Measurements from ENCODE around the gene ABHD14A. TPM values are rescaled to one million over a fixed set of nuclear protein-coding genes. Genes with fewer than 3 reads are reported as not detected.

ABHD14A gene
- total and polyA plus RNA-seq, 2 of the 13 experiments (the other 11 are each of a cell fraction or from before 2014, with no cell fraction given): 29.5 to 46.9 TPM

- no peak for FAIRE-seq
- ChIA-PET CTCF (ENCODE audit: low intra/inter-chr PET ratio, low total read pairs) (interaction anchor here (1.6 to 2.1 kb wide), 2 partner anchors 34 to 42 kb away, joined by 19 to 34 read pairs; partner anchors contain the start of genes ABHD14A, ABHD14B and ACY1), POLR2A (interaction anchor here (0.7 to 4.5 kb wide), 12 partner anchors 9 to 297 kb away, joined by 3 to 173 read pairs (median 14); partner anchors contain the start of genes ABHD14A, ABHD14B, ACY1 and DUSP7)
- Histone ChIP-seq H3K27ac (ENCODE audit: extremely low read length, insufficient read depth, low read length) (peak overlapping the region; percentile 41), H3K9ac (ENCODE audit: insufficient read depth, low read depth, low read length) (peak overlapping the region; percentile 82), H3K4me3 (replicated peaks in 1 of 3; ENCODE audit: insufficient read depth in 1 of 3, low read depth in 2 of 3, low read length in 3 of 3) (peak overlapping the region; percentile 75 to 84 (median 80)), H3K4me2 (ENCODE audit: low read depth, low read length) (peak overlapping the region; percentile 95), H3K79me2 (ENCODE audit: insufficient read depth, low read length) (peaks cover 28% of the 10 kb centered on the region), H3K9me3 (ENCODE audit: low read length) (no peaks in the 10 kb centered on the region), H2AFZ (ENCODE audit: low read length) (no peak overlapping the region), H3K4me1 (ENCODE audit: insufficient read depth, low read length) (peaks cover 33% of the 10 kb centered on the region), H3K36me3 (replicated peaks in 1 of 2; ENCODE audit: control insufficient read depth in 1 of 2, insufficient read depth in 2 of 2, low read length in 2 of 2) (peaks cover 11 to 30% of the 10 kb centered on the region in 2 experiments; a peak in 3 of 5 replicates), H3K27me3 (ENCODE audit: control insufficient read depth in 1 of 2, insufficient read depth in 2 of 2, low read length in 2 of 2) (no peaks in the 10 kb centered on the region; a peak in 1 of 5 replicates), H4K20me1 (ENCODE audit: insufficient read depth, low read length) (no peaks in the 10 kb centered on the region; the same call in 1 of the 2 replicates)
- in situ Hi-C loops (cut with HindIII; ENCODE audit: extremely low pct_ligation_motif_present, low pct_unique_long_range_greater_than_20kb): no loop called here
- DNase-seq (ENCODE audit: low spot score): no peak
- TSS peak; percentile 59 for BruUV-seq (replicated peaks)
- ATAC-seq: no peak
- WGBS (ENCODE audit: low lambda C conversion rate): 18% methylated on average over 10 of the region's 13 CpGs
- intact Hi-C loops (cut with micrococcal nuclease; ENCODE audit: unreplicated experiment): no loop called here
- TF ChIP-seq HNF4G (IDR thresholded peaks at IDR 0.05; ENCODE audit: borderline replicate concordance, low read depth, low read length) (no peak), HNF4G (CRISPR knock-in tag; IDR thresholded peaks at IDR 0.05; ENCODE audit: borderline replicate concordance, low read depth) (no peak), CEBPG (CRISPR knock-in tag; IDR thresholded peaks at IDR 0.05) (no peak)
These were observed 34.0 kb upstream of the ABHD14A start for GRCh38 chr3:51940648-51941462.

GRCh38 chr3:51941463-51941797 is 33.4 kb upstream of the ABHD14A start:
- intact Hi-C loops (cut with micrococcal nuclease; ENCODE audit: unreplicated experiment): no loop called here
- no TSS peak for BruUV-seq (replicated peaks)
- Histone ChIP-seq H3K4me1 (ENCODE audit: insufficient read depth, low read length) (peaks cover 33% of the 10 kb centered on the region), H2AFZ (ENCODE audit: low read length) (no peak overlapping the region), H3K27me3 (ENCODE audit: control insufficient read depth in 1 of 2, insufficient read depth in 2 of 2, low read length in 2 of 2) (no peaks in the 10 kb centered on the region; a peak in 1 of 5 replicates), H3K36me3 (replicated peaks in 1 of 2; ENCODE audit: control insufficient read depth in 1 of 2, insufficient read depth in 2 of 2, low read length in 2 of 2) (peaks cover 8 to 24% of the 10 kb centered on the region in 2 experiments; a peak in 3 of 5 replicates), H3K79me2 (ENCODE audit: insufficient read depth, low read length) (peaks cover 28% of the 10 kb centered on the region), H3K9ac (ENCODE audit: insufficient read depth, low read depth, low read length) (peak overlapping the region; percentile 82), H3K9me3 (ENCODE audit: low read length) (no peaks in the 10 kb centered on the region), H3K27ac (ENCODE audit: extremely low read length, insufficient read depth, low read length) (peak overlapping the region; percentile 41), H4K20me1 (ENCODE audit: insufficient read depth, low read length) (no peaks in the 10 kb centered on the region; the same call in 1 of the 2 replicates), H3K4me2 (ENCODE audit: low read depth, low read length) (peak overlapping the region; percentile 95), H3K4me3 (replicated peaks in 1 of 3; ENCODE audit: insufficient read depth in 1 of 3, low read depth in 2 of 3, low read length in 3 of 3) (peak overlapping the region; percentile 75 to 84 (median 80))
- TF ChIP-seq ZNF652 (CRISPR knock-in tag; IDR thresholded peaks at IDR 0.05; ENCODE audit: borderline replicate concordance, low read depth): no peak
- peak; percentile 11; the same call in 1 of the 2 replicates for TF ChIP-seq ZSCAN21 (CRISPR knock-in tag; IDR thresholded peaks at IDR 0.05; ENCODE audit: borderline replicate concordance)
- TF ChIP-seq GZF1 (CRISPR knock-in tag; IDR thresholded peaks at IDR 0.05): no peak
- 0 out of 2 replicates have a peak, but pooled peaks have one; percentile 25 for TF ChIP-seq MEIS2 (CRISPR knock-in tag; IDR thresholded peaks at IDR 0.05)
- TF ChIP-seq PATZ1 (CRISPR knock-in tag; IDR thresholded peaks at IDR 0.05): no peak
- 0 out of 2 replicates have a peak, but pooled peaks have one; percentile 20 for TF ChIP-seq KDM5A (IDR thresholded peaks at IDR 0.05; ENCODE audit: borderline replicate concordance, low read length)
- ATAC-seq (no peak), FAIRE-seq (no peak), DNase-seq (ENCODE audit: low spot score) (no peak)
- POLR2A ChIA-PET: interaction anchor here (0.7 to 4.5 kb wide), 13 partner anchors 9 to 297 kb away, joined by 3 to 173 read pairs (median 13); partner anchors contain the start of genes ABHD14A, ABHD14B, ACY1 and DUSP7
- in situ Hi-C loops (cut with HindIII; ENCODE audit: extremely low pct_ligation_motif_present, low pct_unique_long_range_greater_than_20kb): no loop called here
- CTCF ChIA-PET (ENCODE audit: low intra/inter-chr PET ratio, low total read pairs): interaction anchor here (1.2 to 2.1 kb wide), 4 partner anchors 33 to 60 kb away, joined by 3 to 34 read pairs (median 14); partner anchors contain the start of genes ABHD14A, ABHD14B, ACY1 and RPL29
- no CpG with 5 or more reads among the region's 20 CpGs for WGBS (ENCODE audit: low lambda C conversion rate)

All from HepG2 (cell line).